Left ventricle myocardium superior (tissue), 1 donor: ENCODE results near the gene SYCP2. TPM values are rescaled to one million over a fixed set of nuclear protein-coding genes. Genes with fewer than 3 reads are reported as not detected.
"Not testable (repeated sequence)": the region's sequence is repeated elsewhere in the genome, so short reads cannot be mapped to it uniquely, and the experiment has no call there.

Experiments used
- ATAC-seq: fragments of 200-7000 bp; cut with Tn5 transposase; one replicate; pipeline ENCODE4 v1.9.1; 2020; ENCODE audit warnings: mild to moderate bottlenecking, moderate library complexity
- DNase-seq: peaks from one replicate; pipeline ENCODE4 v3.0.0-alpha.2; 2020
- intact Hi-C: fragments of 100-400 bp; cut with micrococcal nuclease; formaldehyde crosslinking; loops from one replicate; pipeline ENCODE4 v1.11.0; 2022
- total RNA-seq: library from RNA; stranded (reverse); fragmentation: NEBNext Ultra II Directional; extraction: Animal tissue kit (Norgen Biotek cat#: 25700); gene quantifications from one replicate; pipeline ENCODE4 v1.2.1, GENCODE V29; 2021
- donor health status: DM: no; HTN: yes; CAD: no; lungs with severe emphysema.

Gene SYCP2
- total RNA-seq, 1 donor from 2014 or later: 2.8 TPM

DNA sequence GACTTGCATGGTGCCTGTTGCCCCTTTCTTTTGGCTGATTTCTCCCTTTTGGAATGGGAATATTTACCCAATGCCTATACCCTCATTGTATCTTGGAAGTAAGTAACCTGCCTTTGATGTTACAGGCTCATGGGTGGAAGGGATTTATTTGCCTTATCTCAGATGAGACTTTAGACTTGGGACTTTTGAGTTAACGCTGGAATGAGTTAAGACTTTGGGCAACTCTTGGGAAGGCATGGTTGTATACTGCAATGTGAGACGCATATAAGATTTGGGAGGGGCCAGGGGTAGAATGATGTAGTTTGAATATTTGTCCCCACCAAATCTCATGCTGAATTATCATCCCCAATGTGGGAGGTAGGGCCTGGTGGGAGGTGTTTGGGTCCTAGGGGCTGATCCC lies 75.5 kb downstream of the SYCP2 start:
- ATAC-seq: no peak
- no peak for DNase-seq
- intact Hi-C loops: no loop called here

DNA sequence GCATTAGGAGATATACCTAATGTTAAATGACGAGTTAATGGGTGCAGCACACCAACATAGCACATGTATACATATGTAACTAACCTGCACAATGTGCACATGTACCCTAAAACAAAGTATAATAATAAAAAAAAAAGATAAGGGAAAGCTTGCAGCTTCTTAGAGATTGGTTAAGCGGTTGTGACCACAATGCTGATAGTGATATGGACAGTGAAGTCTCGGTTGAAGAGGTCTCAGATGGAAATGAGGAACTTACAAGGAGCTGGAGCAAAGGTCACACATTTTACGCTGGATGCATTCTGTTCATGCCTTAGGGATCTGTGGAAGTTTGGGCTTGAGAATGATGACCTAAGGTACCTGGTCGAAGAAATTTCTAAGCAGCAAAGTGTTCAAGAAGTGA lies 76.5 kb downstream of the SYCP2 start:
- ATAC-seq, intact Hi-C loops, DNase-seq: not testable (repeated sequence)

DNA sequence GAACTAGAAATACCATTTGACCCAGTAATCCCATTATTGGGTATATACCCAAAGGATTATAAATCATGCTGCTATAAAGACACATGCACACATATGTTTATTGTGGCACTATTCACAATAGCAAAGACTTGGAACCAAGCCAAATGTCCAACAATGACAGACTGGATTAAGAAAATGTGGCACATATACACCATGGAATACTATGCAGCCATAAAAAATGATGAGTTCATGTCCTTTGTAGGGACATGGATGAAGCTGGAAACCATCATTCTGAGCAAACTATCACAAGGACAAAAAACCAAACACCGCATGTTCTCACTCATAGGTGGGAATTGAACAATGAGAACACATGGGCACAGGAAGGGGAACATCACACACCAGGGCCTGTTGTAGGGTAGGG lies 76.9 kb downstream of the SYCP2 start:
- intact Hi-C loops, DNase-seq, ATAC-seq: not testable (repeated sequence)

DNA sequence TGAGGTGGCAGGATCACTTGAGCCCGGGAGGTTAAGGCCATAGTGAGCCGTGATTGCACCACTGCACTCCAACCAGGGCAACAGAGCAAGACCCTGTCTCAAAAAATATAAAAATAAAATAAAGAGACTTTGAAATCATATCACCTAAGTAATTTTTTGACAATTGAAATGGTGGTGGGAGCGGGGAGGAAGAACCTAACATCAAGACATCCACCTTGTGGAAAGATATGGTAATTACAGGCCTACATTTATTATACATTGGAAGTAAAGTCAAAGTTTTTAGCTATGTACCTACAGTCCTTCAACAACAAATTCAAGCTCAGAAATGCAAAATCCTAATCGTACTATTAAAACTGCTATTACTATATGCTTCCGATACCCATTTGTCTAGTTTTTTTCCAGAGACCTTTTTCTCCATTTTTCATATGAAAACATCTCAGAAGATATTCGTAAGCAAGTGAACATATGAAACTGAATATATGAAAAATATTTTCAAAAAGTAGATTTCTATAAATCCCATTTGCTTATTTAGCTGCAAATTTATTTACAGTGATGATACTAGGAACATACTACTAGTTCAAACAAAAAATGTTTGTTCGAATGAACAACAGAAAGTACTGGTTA lies 83.3 kb downstream of the SYCP2 start:
- ATAC-seq (peak; percentile 35), DNase-seq (no peak)
- intact Hi-C loops: loop anchor here (2.0 kb wide), 1 partner anchor 67 kb away; no protein-coding TSS in a partner anchor

DNA sequence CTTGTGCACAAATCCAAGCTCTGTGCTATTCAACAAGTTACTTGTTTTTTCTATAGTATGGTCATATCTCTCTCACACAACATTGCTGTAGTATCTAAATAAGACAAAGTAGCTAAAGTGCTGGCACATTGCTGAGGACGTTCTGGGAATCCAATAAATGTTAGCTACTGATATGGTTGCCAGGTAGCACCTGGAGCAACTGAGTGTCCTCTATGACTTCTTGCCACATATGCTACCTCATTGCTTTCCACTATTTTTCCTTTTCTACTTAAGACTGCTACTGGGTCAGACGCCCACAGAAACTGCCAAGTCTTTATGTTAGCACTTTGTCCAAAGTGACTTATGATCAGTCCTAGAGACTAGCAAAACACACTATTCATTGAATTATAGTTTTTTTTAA lies 85.3 kb downstream of the SYCP2 start:
- DNase-seq: no peak
- ATAC-seq: peak; percentile 43
- intact Hi-C loops: no loop called here

DNA sequence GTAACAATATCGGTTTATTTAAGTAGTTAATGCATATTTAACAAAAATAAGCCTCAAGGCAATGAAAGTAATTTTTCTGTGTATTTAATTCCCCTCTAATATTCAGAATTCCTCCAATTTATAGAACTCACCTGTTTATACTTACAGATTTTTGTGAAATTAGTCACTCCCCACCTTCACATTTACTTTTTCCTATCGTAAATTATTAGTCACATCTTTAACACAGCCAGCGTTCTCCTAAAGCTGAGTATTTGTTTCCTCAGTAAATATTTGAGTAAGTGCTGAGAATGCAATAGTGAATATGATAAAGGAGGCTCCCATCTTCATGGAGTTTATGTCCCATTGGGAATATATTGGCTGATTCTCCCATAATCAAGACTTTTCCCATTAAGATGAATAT lies 88.0 kb downstream of the SYCP2 start:
- ATAC-seq (no peak), DNase-seq (no peak)
- intact Hi-C loops: no loop called here

DNA sequence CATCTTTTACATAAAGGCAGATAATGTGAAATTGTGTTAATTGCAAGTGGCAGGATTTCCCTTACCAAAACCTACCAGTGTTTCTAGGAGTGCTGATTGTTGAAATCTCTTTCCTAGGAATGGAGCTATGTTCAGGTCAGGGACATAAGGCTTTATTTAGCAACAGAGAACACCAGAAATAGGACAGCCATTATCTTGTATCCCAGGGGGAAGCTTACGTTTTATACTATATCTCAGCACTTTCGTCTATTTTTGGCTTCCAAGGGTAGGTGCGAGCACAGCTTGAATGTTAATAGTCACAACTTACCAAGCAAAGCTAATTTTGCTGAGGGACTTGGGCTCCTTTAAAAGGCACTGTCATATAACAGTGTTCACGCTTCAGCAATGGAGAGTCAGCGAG lies 94.0 kb downstream of the SYCP2 start:
- intact Hi-C loops: no loop called here
- DNase-seq (no peak), ATAC-seq (peak; percentile 79)

DNA sequence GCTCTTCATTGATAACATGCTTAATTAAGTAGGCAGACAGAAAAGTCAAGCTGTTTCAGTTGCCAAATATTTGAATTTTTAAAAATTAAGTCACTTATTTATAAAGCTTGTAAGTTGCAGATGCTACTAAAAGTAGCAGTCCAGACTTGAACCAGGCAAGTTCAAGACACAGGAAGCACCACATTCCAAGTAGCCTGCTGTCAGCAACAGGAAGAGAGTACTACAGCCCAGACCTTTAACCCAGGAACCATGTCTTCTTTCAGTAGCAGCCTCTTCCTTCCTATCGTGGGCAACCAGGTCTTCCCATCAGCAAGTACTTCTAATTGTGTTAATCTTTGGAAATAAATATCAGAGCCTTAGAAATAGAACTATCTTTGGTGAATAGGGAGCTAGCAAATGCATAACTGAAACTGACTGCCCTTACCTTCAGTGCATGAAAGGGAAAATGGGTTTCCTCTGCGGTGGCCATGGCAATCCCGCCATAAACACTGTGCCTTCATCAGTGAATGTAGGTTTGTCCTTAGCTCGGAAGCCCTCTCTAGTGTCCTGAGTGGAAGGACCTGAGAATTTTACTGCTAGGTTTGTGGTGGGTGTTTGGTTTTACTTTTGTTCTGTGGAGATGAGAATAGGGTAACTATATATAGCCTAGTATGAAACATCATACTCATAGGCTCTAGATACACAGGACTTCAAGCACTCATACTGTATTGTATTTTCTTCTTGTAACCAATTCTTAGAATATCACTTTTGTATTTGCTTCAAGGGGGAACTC lies 95.6 kb downstream of the SYCP2 start:
- ATAC-seq: peak; percentile 6
- intact Hi-C loops: no loop called here
- no peak for DNase-seq

DNA sequence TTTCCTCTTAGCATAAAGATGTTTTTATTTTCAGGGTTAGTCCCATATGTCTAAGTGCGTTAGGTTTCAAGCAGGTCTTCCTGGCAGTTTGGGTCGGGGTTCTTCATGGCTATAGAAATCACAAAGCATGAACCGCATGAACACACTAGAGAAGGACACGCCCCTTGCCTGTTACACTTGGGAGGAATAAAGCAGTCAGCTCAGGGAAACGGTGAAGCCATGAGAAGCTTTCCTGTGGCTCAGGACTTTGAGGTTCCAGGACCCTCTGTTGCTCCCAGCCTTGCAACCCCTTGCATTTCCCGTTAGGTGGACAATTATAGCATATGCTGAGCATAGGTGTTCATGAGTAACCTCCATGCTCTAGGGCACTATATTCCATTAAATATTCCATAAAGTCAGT lies 96.7 kb downstream of the SYCP2 start:
- ATAC-seq (peak; percentile 43), DNase-seq (no peak)
- intact Hi-C loops: no loop called here

DNA sequence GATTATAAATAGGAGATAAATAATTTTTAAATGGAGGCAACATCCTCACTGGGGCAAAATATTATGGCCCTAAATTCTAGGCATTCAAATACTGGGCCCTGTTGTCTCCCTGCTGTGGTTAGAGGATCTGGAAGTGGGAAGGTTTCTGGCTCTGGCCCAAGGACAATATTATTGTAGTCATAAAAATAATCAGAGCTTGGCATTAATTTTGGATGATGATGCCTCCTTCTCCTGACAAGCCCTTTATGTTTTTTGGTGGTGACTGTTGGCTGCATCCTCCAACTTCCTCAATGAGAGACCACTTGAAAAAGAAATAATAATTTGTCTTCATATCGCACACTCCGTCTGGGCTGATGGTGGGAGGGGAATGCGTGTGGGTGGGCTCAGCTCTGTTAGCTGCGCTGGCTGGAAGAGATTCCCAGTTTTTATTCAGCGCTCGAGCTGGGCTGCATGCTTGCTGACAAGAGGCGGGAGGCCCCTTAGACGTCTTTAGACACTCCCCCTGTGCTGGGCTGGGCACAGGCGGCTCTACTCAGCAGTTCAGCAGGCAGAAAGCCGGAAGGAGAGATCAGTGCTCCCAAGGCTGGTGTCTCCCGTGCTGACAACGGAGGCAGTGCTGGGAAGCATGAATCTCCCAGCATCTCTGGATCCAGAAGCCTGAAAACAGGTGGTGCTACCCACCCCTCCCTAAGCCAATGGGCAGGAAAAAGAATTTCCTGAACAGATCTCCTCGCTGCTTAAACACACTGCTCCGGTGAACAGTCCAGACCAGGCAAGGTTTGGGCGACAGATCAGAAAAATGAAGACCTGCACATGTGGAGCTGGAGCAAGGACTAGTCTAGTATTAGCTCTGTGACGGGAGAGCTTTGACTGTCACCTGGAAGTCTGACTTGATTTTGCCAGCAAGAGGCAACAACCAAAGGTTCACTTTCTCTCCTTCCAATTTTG lies 97.7 kb downstream of the SYCP2 start:
- ATAC-seq: peak; percentile 75
- intact Hi-C loops: no loop called here
- peak; percentile 62 for DNase-seq

DNA sequence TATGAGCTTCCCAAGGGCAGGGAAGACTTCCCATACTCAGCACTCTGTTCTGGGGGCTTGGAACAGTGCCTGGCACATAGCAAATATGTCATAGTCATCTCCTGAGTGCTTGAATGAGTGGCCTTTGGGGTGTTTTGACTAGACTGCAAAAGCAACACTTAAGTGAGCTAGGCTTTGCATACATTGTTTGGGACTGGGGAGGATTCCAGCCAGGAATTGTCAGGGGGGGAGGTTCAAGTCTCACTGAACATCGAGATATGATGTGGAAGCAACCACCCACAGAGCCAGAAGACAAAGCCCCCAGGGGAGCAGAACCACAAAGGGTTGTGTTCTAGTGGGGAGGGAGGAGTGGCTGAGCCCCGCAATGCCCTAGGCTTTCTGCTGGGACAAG lies 98.4 kb downstream of the SYCP2 start:
- intact Hi-C loops: no loop called here
- DNase-seq (peak; percentile 26), ATAC-seq (peak; percentile 3)

DNA sequence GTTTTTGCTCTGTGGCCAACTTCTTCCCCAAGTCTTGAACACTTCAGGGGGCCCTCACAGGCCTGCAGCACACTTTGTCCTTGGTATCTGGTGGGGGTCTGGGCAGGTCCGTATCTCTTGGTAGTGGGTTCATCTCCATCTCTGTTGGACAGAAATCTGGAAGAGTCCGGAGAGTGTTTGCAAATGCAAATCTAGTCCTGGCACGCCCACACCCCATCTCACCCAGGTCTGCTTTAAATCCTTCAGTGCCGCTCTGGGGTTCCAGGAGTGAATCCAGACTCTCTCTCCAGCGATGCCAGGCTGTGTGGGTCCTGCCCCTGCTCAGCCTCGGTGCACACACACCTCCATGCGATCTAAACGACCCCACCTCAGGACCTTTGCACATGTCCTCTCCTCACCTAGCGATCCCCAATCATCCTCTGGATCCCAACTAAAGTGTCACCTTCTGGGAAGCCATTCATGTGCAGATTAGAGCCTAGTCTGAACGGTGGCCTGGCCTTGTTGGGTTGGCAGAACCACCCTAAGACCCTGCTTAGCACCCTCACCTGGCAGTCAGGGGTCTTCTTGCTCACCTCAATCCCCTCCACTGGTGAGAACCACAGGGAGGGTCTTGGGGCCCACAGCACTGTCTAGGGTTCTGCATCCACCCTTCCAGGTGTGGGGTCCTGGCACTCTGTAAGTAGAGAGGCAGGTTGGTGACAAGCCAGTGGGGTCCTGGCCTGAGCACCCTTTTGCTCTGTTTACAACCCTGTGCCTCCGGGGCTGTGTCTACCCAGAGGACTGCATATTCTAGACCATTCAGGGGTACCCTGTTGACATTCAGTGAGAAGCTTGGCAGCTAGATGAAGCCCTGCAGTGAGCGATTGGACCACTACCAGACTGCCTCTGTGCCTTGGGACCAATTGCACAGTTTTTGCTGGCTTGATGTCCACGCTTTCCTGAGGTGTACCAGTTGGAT lies 100.8 kb downstream of the SYCP2 start:
- DNase-seq: peak; percentile 21
- no peak for ATAC-seq
- intact Hi-C loops: no loop called here

DNA sequence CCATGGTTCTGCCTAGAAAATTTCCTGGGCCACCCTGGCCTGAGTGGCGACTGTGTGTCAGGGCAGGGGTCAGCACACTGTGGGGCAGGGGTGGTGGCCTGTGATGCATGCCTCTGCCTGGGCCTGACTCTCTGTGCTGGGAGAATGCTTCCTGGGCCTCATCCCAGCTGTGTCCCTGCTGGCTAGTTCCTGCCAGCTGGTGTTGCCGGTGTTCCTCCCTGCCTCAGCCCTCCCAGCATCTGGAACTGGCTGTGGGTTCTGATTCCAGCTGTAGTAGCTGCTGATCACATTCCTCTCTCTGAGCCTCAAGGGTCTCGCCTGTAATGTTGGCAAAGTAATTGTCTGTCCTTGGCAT lies 101.5 kb downstream of the SYCP2 start:
- ATAC-seq (peak; percentile 47), DNase-seq (peak; percentile 50)
- intact Hi-C loops: no loop called here

DNA sequence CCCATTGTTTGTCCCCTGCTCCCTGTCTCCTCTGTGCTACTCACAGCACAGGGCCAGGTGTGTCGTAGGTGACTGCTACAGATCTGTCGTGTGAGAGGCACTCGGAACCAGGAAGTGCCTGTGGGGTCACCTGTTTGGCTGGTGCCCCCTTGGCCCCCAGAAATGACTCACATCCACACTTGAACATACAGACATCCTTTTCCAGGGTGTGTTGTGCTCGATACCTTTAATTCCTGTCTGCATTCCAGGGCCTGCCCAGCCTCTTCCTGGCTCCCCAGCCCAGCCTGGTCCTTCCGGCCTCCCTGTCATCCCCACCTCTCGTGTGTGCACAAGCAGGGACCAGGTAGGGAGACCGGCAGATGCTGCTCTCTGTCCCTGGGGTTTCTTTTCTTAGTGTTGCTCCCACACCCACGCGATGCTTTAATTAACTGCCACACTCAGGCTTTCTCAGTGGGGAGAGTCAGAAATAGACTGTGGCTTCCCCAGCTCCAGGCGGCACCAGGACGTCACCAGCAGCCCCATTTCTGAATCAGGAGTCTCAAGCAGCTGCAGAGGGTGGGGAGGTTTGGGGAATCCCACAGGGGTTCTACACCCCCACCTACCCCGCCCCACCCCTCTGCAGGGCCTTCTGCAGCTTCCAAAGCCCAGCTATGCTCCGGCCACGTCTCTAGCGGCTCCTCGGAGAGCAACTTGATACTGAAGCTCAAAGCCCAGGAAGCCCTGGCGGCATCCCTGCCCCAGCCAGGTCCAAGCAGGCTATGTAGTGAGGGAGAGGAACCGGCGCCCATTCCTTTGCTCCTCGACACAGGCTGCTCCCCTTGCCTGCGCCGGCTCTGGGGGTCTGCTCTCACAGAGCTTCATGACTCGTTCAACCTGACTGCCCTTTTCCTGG lies 102.2 kb downstream of the SYCP2 start:
- DNase-seq: no peak
- intact Hi-C loops: no loop called here
- ATAC-seq: peak; percentile 1

DNA sequence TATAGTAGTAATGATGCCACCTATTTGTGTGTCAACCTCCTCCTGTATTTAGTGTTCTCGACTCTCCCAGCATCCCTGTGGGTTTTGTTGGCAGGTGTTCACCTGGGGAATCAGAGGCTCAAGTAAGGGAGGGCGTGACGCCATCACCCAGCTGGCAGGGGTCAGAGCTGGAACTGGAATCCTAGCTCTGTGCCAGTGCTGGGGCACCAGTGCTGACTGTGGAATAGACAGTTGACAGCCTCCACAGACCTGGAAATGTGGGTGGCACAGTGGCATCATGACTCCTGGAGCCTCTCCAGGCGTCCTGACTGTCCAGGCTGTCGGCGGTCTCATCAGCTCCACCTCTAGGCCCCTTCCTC lies 102.8 kb downstream of the SYCP2 start:
- peak; percentile 68 for DNase-seq
- ATAC-seq: peak; percentile 60
- intact Hi-C loops: no loop called here

DNA sequence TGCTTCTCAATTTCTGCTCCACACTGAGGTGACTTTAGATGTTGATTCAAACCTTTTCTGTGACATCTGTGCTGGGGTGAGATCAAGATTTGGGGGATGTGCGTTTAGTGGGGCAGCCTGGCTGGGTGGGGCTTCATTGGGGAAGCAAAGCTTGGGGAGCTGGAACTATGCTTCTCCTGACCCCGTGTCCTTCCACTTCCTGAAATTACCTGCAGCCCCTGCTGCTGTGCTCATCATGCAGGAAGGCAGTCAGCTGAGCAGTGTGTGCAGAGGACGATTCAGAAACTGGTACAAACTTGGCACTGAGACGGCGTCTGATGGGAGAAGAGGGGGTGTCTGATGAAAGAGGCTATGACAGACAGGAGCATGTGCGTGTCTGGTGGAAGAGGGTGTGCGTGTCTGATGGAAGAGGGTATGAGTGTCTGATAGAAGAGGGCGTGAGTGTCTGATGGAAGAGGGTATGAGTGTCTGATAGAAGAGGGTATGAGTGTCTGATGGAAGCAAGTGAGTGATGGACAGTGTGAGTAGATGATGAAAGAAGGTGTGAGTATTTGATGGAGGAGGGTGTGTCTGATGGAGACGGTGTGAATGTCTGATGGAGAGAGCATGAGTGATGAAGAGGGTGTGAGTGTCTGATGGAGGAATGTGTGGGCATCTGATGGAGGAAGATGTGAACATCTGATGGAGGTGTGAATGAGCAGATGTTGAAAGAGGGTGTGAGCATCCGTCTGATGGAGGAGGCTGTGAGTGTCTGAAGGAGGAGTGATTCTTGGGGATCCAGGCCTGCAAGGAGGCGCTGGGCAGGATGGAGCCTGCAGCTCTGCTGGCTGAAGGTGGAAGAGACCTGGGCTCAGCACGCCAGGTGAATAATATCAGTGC lies 103.4 kb downstream of the SYCP2 start:
- intact Hi-C loops: no loop called here
- DNase-seq: no peak

More for the DNA sequence above, 103.4 kb downstream of the SYCP2 start:
- ATAC-seq: no peak
